Esophagus muscularis mucosa (tissue), 4 donors: Measurements from ENCODE around the gene C3orf62.

Experiments
- CTCF ChIP-seq, 3 experiments: fragments of 200-600 bp in 2 of 3; fragments of 450-650 bp in 1 of 3; sonication (generic) in 2 of 3; IDR thresholded peaks; one replicate each; pipeline ENCODE4 v1.5.1; 2017 to 2019; ENCODE audit warnings: antibody characterized with exemption in 3 of 3, mild to moderate bottlenecking in 2 of 3, moderate library complexity in 1 of 3
- EP300 ChIP-seq: sonication (generic); formaldehyde crosslinking; IDR thresholded peaks from one replicate; pipeline ENCODE4 v1.6.1; 2017; ENCODE audit warnings: antibody characterized with exemption
- POLR2A ChIP-seq: fragments of 450-650 bp; IDR thresholded peaks from one replicate; pipeline ENCODE4 v1.6.1; 2017; ENCODE audit warnings: antibody characterized with exemption, moderate library complexity, mild to moderate bottlenecking, low read depth

- no peak for TF ChIP-seq POLR2A
- no peak for TF ChIP-seq CTCF (IDR thresholded peaks at IDR 0.05)
- TF ChIP-seq EP300, result no peak
These were observed 37.1 kb upstream of the C3orf62 start for GRCh38 chr3:49313896-49314688.
